ENCODE measurements around the gene HYAL3.

The HYAL3 gene, protein sequence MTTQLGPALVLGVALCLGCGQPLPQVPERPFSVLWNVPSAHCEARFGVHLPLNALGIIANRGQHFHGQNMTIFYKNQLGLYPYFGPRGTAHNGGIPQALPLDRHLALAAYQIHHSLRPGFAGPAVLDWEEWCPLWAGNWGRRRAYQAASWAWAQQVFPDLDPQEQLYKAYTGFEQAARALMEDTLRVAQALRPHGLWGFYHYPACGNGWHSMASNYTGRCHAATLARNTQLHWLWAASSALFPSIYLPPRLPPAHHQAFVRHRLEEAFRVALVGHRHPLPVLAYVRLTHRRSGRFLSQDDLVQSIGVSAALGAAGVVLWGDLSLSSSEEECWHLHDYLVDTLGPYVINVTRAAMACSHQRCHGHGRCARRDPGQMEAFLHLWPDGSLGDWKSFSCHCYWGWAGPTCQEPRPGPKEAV

DNA sequence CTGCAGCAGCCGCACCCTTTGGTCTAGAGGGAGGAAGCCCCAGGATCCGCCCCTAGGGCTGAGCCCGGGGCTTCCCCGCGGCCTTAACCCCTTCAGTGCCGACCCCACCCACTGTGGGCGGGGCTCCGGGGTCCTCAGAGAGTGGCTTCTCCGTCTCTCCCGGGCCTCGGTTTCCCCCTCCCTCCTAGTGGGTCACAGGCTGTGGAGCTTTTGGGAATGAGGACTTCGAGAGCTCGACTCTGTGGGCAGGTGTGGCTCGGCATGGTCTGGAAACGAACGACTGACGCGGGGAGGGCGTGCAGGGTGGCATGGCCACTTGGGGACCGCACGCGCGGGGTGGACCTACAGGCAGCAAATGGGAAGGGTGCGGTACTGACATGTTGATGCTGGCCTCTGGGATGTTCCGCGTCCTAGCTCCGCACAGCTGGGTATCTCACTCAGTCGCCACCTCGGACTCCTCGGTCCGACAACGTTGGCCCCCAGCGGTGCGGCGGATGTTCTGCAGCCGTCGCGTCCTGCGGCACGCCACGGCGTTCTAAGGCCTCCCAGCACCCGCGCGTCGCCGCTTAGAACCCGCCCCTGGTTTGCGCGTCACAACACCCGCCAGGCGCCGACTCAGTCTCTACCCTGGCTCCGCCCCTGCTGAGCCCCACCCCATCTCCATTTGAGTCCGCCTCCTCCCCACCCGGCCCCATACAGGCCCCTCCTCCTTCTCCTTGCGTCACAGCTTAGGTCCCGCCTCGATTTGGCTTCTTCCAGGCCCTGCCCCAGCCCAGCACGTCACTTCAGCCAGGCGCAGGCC is at the start of gene HYAL3, which contains the start of gene NAA80:
Gene HYAL3 (minus strand): TSS at position 570 of the 802 bp plus-strand sequence. CDS start 3,803 bp downstream, outside the sequence.
Gene NAA80 (minus strand): TSS at position 570 of the 802 bp plus-strand sequence. CDS start 1,942 bp downstream, outside the sequence.
- 0 out of 2 replicates have a peak, but pooled peaks have one; percentile 11 for TF ChIP-seq CREB1 (IDR thresholded peaks at IDR 0.05; ENCODE audit: low read depth)
- peak; percentile 35; the same call in 1 of the 2 replicates for TF ChIP-seq EP300 (IDR thresholded peaks at IDR 0.05; ENCODE audit: borderline replicate concordance)
- TF ChIP-seq YY1 (IDR thresholded peaks at IDR 0.05; ENCODE audit: low read depth), result 0 out of 2 replicates have a peak, but pooled peaks have one; percentile 49
- no peak; the same call in 1 of the 2 replicates for TF ChIP-seq TAF1 (IDR thresholded peaks at IDR 0.05; ENCODE audit: low read depth)
- TF ChIP-seq, protein P1, sequence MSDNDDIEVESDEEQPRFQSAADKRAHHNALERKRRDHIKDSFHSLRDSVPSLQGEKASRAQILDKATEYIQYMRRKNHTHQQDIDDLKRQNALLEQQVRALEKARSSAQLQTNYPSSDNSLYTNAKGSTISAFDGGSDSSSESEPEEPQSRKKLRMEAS (IDR thresholded peaks at IDR 0.05), result peak; percentile 80
- TF ChIP-seq ZBTB7A (IDR thresholded peaks at IDR 0.05; ENCODE audit: low read depth), result no peak
- TF ChIP-seq EGR1 (IDR thresholded peaks at IDR 0.05), result no peak
- peak; percentile 31; the same call in 1 of the 2 replicates for TF ChIP-seq TEAD4 (IDR thresholded peaks at IDR 0.05)

DNA sequence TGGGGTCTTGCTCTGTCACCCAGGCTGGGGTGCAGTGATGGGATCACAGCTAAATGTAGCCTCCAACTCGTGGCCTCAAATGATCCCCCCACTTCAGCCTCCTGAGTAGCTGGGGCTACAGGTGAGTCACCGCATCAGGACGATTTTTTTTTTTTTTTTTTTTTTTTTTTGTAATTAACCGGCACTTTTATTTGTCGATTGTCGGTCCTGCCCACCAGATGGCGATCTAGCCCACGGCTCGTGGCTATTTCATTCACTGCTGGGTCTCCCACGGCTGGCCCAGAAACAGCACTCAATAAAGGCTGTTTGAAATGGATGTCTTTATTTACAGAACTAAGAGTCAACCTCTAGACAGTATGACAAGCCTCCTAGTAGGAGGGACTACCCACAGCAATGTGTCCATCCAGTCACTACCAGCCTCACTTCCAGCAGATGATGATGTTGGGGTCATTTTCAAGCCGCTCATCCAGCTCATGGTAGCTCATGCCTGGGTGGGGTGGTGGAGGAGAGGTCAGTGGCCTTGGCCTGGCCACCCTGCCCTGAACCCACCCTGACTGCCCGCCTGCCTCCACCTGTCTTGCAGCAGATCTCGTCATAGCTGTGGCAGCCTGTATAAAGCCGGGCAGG is 48.1 kb upstream of the HYAL3 start:
- TF ChIP-seq RAD21 (IDR thresholded peaks at IDR 0.05; ENCODE audit: low read depth) (peak; percentile 74), TEAD4 (IDR thresholded peaks at IDR 0.05) (no peak)

DNA sequence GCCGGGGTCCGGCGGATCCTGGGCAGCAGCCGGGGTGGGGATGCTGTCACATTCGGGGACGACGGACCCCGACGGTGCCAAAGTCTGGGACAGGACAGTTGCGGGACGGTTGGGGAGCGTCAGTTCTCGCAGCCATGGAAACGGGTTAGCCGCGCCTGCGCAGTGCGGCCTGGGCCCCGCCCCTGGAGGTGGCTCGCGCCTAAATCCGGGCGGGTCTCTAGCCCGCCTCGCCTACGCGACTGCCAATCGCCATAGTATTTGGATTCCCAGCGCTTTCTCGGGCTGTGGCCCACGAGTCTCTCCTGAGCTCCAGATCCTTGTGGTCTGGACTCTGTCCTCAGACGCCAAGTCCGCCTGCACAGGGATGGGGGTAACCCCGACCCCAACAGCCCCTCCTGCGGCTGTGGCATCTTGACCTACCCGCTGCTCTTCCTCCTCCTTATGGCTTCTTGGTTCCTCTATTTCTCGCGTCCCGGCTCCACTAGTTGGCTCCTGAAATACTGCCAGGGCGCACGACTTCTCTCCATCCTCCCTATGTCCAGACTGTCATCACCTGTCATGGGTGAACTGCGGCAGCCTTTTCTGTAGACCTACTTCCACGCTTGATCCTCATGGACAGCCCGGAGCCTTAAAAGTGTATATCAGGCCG is 46.5 kb upstream of the HYAL3 start, which contains the start of gene ZMYND10:
Gene ZMYND10 (minus strand): TSS at position 147 of the 649 bp plus-strand sequence. CDS start 153 bp downstream, outside the sequence.
- TF ChIP-seq YY1 (IDR thresholded peaks at IDR 0.05; ENCODE audit: low read depth) (no peak), TEAD4 (IDR thresholded peaks at IDR 0.05) (no peak), CEBPB (IDR thresholded peaks at IDR 0.05) (no peak), EP300 (IDR thresholded peaks at IDR 0.05; ENCODE audit: borderline replicate concordance) (no peak), TCF12 (IDR thresholded peaks at IDR 0.05; ENCODE audit: low read depth) (no peak), TAF1 (IDR thresholded peaks at IDR 0.05; ENCODE audit: low read depth) (no peak), EGR1 (IDR thresholded peaks at IDR 0.05) (no peak), RAD21 (IDR thresholded peaks at IDR 0.05; ENCODE audit: low read depth) (no peak), ZBTB7A (IDR thresholded peaks at IDR 0.05; ENCODE audit: low read depth) (no peak), FOXM1 (IDR thresholded peaks at IDR 0.05; ENCODE audit: borderline replicate concordance, low read depth) (no peak), CREB1 (IDR thresholded peaks at IDR 0.05; ENCODE audit: low read depth) (no peak), NFIC (IDR thresholded peaks at IDR 0.05) (no peak)
- TF ChIP-seq, protein P2, sequence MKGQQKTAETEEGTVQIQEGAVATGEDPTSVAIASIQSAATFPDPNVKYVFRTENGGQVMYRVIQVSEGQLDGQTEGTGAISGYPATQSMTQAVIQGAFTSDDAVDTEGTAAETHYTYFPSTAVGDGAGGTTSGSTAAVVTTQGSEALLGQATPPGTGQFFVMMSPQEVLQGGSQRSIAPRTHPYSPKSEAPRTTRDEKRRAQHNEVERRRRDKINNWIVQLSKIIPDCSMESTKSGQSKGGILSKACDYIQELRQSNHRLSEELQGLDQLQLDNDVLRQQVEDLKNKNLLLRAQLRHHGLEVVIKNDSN (IDR thresholded peaks at IDR 0.05), result no peak
- TF ChIP-seq, protein P1 (IDR thresholded peaks at IDR 0.05), result no peak
- TF ChIP-seq, protein P3, sequence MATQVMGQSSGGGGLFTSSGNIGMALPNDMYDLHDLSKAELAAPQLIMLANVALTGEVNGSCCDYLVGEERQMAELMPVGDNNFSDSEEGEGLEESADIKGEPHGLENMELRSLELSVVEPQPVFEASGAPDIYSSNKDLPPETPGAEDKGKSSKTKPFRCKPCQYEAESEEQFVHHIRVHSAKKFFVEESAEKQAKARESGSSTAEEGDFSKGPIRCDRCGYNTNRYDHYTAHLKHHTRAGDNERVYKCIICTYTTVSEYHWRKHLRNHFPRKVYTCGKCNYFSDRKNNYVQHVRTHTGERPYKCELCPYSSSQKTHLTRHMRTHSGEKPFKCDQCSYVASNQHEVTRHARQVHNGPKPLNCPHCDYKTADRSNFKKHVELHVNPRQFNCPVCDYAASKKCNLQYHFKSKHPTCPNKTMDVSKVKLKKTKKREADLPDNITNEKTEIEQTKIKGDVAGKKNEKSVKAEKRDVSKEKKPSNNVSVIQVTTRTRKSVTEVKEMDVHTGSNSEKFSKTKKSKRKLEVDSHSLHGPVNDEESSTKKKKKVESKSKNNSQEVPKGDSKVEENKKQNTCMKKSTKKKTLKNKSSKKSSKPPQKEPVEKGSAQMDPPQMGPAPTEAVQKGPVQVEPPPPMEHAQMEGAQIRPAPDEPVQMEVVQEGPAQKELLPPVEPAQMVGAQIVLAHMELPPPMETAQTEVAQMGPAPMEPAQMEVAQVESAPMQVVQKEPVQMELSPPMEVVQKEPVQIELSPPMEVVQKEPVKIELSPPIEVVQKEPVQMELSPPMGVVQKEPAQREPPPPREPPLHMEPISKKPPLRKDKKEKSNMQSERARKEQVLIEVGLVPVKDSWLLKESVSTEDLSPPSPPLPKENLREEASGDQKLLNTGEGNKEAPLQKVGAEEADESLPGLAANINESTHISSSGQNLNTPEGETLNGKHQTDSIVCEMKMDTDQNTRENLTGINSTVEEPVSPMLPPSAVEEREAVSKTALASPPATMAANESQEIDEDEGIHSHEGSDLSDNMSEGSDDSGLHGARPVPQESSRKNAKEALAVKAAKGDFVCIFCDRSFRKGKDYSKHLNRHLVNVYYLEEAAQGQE (IDR thresholded peaks at IDR 0.05; ENCODE audit: low read depth), result no peak

DNA sequence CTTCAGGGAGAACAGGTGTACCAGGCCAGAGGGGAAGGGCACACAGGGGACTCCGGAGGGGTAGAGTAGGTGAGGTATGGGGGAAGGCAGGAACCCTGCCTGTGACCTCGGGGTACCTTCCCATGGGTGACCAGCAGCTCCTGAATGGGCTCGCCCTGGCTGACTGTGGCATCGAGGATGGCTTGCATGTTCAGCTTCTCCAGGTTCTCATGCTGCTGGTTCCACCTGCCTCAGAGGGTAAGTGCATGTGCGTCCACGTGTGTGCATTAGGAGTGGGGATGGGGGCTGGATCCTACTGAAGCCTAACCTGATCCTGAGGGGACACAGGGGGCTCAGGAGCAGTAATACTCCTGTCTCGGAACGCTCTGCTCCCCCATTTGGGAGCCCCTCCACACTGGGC is 45.8 kb upstream of the HYAL3 start:
- no peak for TF ChIP-seq TCF12 (IDR thresholded peaks at IDR 0.05; ENCODE audit: low read depth)

DNA sequence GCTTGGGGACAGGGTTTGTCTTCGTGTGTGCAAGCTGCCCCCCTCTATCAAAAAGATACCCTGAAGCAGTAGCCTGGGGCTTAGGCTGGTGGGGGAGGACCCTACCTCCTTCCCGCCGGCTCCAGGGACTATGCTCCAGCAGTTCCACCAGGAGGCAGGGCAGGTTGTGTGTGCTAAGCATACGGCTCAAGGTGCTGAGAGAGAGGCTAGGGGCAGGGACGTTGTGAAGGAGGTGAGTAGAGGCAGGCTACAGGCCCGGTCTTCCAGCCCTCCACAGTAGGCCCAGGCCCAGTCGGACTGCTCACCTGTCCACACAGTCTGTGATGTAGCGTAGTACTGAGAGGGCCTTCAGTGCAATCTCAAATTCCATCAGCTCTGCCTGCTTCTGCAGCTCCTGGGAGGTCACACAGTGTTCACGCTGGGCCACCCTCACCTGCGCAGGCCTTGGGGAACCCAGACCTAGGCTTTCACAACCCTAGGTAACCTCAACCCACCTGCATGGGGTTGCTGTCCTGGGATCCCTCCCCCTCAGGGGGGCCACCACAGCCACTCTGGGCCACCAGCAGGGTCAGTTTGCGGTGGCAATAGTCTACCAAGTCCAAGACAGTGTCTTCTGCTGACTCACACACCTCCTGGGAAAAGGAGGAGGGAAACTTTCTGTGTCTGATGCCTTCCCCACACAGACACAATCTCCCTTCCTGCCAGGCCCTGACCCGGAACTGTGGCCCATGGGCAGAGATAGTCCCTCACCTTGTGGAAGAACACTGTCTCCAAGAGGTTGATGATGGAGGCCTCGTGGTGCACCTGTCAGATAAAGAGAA is 43.8 kb upstream of the HYAL3 start:
- no peak for TF ChIP-seq YY1 (IDR thresholded peaks at IDR 0.05; ENCODE audit: low read depth)
- no peak for TF ChIP-seq EP300 (IDR thresholded peaks at IDR 0.05; ENCODE audit: borderline replicate concordance)
- no peak for TF ChIP-seq TEAD4 (IDR thresholded peaks at IDR 0.05)
- no peak for TF ChIP-seq CREB1 (IDR thresholded peaks at IDR 0.05; ENCODE audit: low read depth)
- TF ChIP-seq NFIC (IDR thresholded peaks at IDR 0.05), result no peak
- TF ChIP-seq, protein P3 (IDR thresholded peaks at IDR 0.05; ENCODE audit: low read depth), result no peak
- no peak for TF ChIP-seq RAD21 (IDR thresholded peaks at IDR 0.05; ENCODE audit: low read depth)
- TF ChIP-seq TCF12 (IDR thresholded peaks at IDR 0.05; ENCODE audit: low read depth), result no peak
- TF ChIP-seq, protein P2 (IDR thresholded peaks at IDR 0.05), result no peak
- no peak for TF ChIP-seq EGR1 (IDR thresholded peaks at IDR 0.05)
- TF ChIP-seq CEBPB (IDR thresholded peaks at IDR 0.05), result no peak
- no peak for TF ChIP-seq TAF1 (IDR thresholded peaks at IDR 0.05; ENCODE audit: low read depth)
- TF ChIP-seq ZBTB7A (IDR thresholded peaks at IDR 0.05; ENCODE audit: low read depth), result no peak
- TF ChIP-seq, protein P1 (IDR thresholded peaks at IDR 0.05), result no peak
- TF ChIP-seq FOXM1 (IDR thresholded peaks at IDR 0.05; ENCODE audit: borderline replicate concordance, low read depth), result no peak

Data from Ishikawa (cell line).